Parathyroid adenoma (tissue), 2 donors: ENCODE data around the gene FLRT1.

Source experiments
- H2AFZ ChIP-seq: fragments of 300-600 bp; sonication (generic); one replicate; pipeline ENCODE4 v1.7.0; 2017; ENCODE audit warnings: antibody characterized with exemption, mild to moderate bottlenecking
- H3K27ac ChIP-seq: fragments of 300-600 bp; sonication (generic); one replicate; pipeline ENCODE4 v1.7.0; 2017
- H3K27me3 ChIP-seq: fragments of 300-600 bp; sonication (generic); one replicate; pipeline ENCODE4 v1.7.0; 2017; ENCODE audit warnings: low read length; ENCODE audit not compliant: control insufficient read depth, insufficient read depth
- H3K36me3 ChIP-seq: fragments of 300-600 bp; sonication (generic); one replicate; pipeline ENCODE4 v1.7.0; 2017; ENCODE audit warnings: low read length; ENCODE audit not compliant: control insufficient read depth, insufficient read depth
- H3K4me1 ChIP-seq: fragments of 300-600 bp; sonication (generic); one replicate; pipeline ENCODE4 v1.7.0; 2017; ENCODE audit warnings: control low read depth
- H3K4me2 ChIP-seq: fragments of 300-600 bp; sonication (generic); one replicate; pipeline ENCODE4 v1.7.0; 2017; ENCODE audit warnings: low read length
- H3K4me3 ChIP-seq: fragments of 300-600 bp; sonication (generic); one replicate; pipeline ENCODE4 v1.7.0; 2017; ENCODE audit warnings: low read depth, low read length
- H3K79me2 ChIP-seq: fragments of 300-600 bp; sonication (generic); one replicate; pipeline ENCODE4 v1.7.0; 2017; ENCODE audit warnings: control low read depth
- H3K9ac ChIP-seq: fragments of 300-600 bp; sonication (generic); one replicate; pipeline ENCODE4 v1.7.0; 2017; ENCODE audit warnings: mild to moderate bottlenecking
- H3K9me3 ChIP-seq: fragments of 300-600 bp; sonication (generic); one replicate; pipeline ENCODE4 v1.7.0; 2017; ENCODE audit warnings: low read length; ENCODE audit not compliant: control insufficient read depth
- CTCF ChIP-seq: fragments of 300-600 bp; sonication (generic); IDR thresholded peaks from one replicate; pipeline ENCODE4 v1.7.0; 2017; ENCODE audit warnings: antibody characterized with exemption, mild to moderate bottlenecking
- donor health status: primary hyperparathyroidism.

FLRT1 gene

GRCh38 chr11:64031001-64031400 lies 4.7 kb upstream of the FLRT1 start:
- Histone ChIP-seq H3K4me2 (no peak overlapping the region), H3K79me2 (no peaks in the 10 kb centered on the region), H3K9me3 (no peaks in the 10 kb centered on the region), H3K4me1 (no peaks in the 10 kb centered on the region), H3K27ac (no peak overlapping the region), H3K27me3 (no peaks in the 10 kb centered on the region), H3K36me3 (no peaks in the 10 kb centered on the region), H2AFZ (no peak overlapping the region), H3K4me3 (no peak overlapping the region), H3K9ac (no peak overlapping the region)
- no peak for TF ChIP-seq CTCF

- H3K36me3 ChIP-seq = no peaks in the 10 kb centered on the region
- H3K27ac ChIP-seq = no peak overlapping the region
- H3K4me1 ChIP-seq = no peaks in the 10 kb centered on the region
- no peaks in the 10 kb centered on the region for H3K27me3 ChIP-seq
- H3K79me2 ChIP-seq = no peaks in the 10 kb centered on the region
- H3K4me2 ChIP-seq = no peak overlapping the region
- TF ChIP-seq CTCF = no peak
- no peaks in the 10 kb centered on the region for H3K9me3 ChIP-seq
- H3K9ac ChIP-seq = no peak overlapping the region
- no peak overlapping the region for H3K4me3 ChIP-seq
- H2AFZ ChIP-seq = no peak overlapping the region
These were observed 3.7 kb upstream of the FLRT1 start for GRCh38 chr11:64032050-64032449.

- Histone ChIP-seq H3K9ac (no peak overlapping the region), H3K9me3 (no peaks in the 10 kb centered on the region), H2AFZ (no peak overlapping the region), H3K4me3 (no peak overlapping the region), H3K36me3 (no peaks in the 10 kb centered on the region), H3K27ac (no peak overlapping the region), H3K4me1 (no peaks in the 10 kb centered on the region), H3K27me3 (no peaks in the 10 kb centered on the region), H3K4me2 (no peak overlapping the region), H3K79me2 (no peaks in the 10 kb centered on the region)
- no peak for TF ChIP-seq CTCF
These were observed 1.3 kb upstream of the FLRT1 start for GRCh38 chr11:64034411-64034811.

GRCh38 chr11:64035081-64035524 lies 628 bp upstream of the FLRT1 start:
- Histone ChIP-seq H3K36me3 (no peaks in the 10 kb centered on the region), H3K27me3 (no peaks in the 10 kb centered on the region), H3K4me1 (no peaks in the 10 kb centered on the region), H3K9me3 (no peaks in the 10 kb centered on the region), H3K9ac (no peak overlapping the region), H3K27ac (no peak overlapping the region), H3K79me2 (no peaks in the 10 kb centered on the region), H3K4me3 (no peak overlapping the region), H3K4me2 (no peak overlapping the region), H2AFZ (no peak overlapping the region)
- no peak for TF ChIP-seq CTCF
